Transverse colon (tissue), 4 donors: ENCODE results near the gene KLHL1. TPM values are rescaled to one million over a fixed set of nuclear protein-coding genes. Genes with fewer than 3 reads are reported as not detected.

Source experiments
- DNase-seq: peaks from one replicate; pipeline ENCODE4 v3.0.0-alpha.2; 2019
- H3K27ac ChIP-seq, 4 donors: fragments of 200-600 bp; sonication (generic); 2 replicates each; pipeline ENCODE4 v1.5.1; 2016 to 2018; ENCODE audit warnings: inconsistent platforms in 4 of 4
- H3K27me3 ChIP-seq: fragments of 200-600 bp; sonication (generic); 2 replicates; pipeline ENCODE4 v1.5.1; 2017; ENCODE audit warnings: inconsistent platforms
- H3K36me3 ChIP-seq, 4 donors: fragments of 200-600 bp; sonication (generic); 2 replicates each; pipeline ENCODE4 v1.5.1; 2017 to 2019; ENCODE audit warnings: inconsistent platforms in 4 of 4
- H3K4me1 ChIP-seq, 4 donors: fragments of 200-600 bp; sonication (generic); 2 replicates each; pipeline ENCODE4 v1.5.1; 2017 to 2020; ENCODE audit warnings: inconsistent platforms in 4 of 4
- H3K4me3 ChIP-seq, 4 donors: fragments of 200-600 bp; sonication (generic); 1 replicate in 1 of 4; 2 replicates in 3 of 4; pipeline versions ENCODE4 v1.5.1 to v1.6.1; 2017 to 2019; ENCODE audit warnings: inconsistent platforms in 4 of 4
- H3K9me3 ChIP-seq, 2 donors: fragments of 200-600 bp; sonication (generic); 2 replicates each; pipeline ENCODE4 v1.5.1; 2017 to 2019; ENCODE audit warnings: inconsistent platforms in 2 of 2
- CTCF ChIP-seq, 5 experiments: fragments of 200-600 bp in 3 of 5; fragments of 450-650 bp in 2 of 5; sonication (generic) in 3 of 5; IDR thresholded peaks; 1 replicate in 2 of 5; 2 replicates in 3 of 5; pipeline ENCODE4 v1.5.1; 2016 to 2017; ENCODE audit warnings: antibody characterized with exemption in 5 of 5, inconsistent platforms in 3 of 5, mild to moderate bottlenecking in 2 of 5, moderate library complexity in 1 of 5
- EP300 ChIP-seq: sonication (generic); formaldehyde crosslinking; IDR thresholded peaks from one replicate; pipeline ENCODE4 v1.6.1; 2017; ENCODE audit warnings: antibody characterized with exemption, low read depth
- POLR2A ChIP-seq: fragments of 450-650 bp; IDR thresholded peaks from one replicate; pipeline ENCODE4 v1.6.1; 2016; ENCODE audit warnings: antibody characterized with exemption, mild to moderate bottlenecking, moderate library complexity
- POLR2AphosphoS5 ChIP-seq, 3 donors: sonication (generic); formaldehyde crosslinking; IDR thresholded peaks; one replicate each; pipeline ENCODE4 v1.6.1; 2016; ENCODE audit warnings: antibody characterized with exemption in 3 of 3
- WGBS, 2 donors: methylation state at CpG; one replicate each; pipeline ENCODE4 v1.1.5; 2018; ENCODE audit warnings: low coverage in 1 of 2; 5-methylcytosine and 5-hydroxymethylcytosine counted together
- in situ Hi-C, 4 donors: fragments of 200-750 bp; cut with MboI; loops; one replicate each; pipeline versions ENCODE4 v1.15.0 to v1.15.1; 2017; ENCODE audit warnings: low sequenced_read_pairs in 3 of 4, low pct_ligation_motif_present in 1 of 4, low pct_unique_long_range_greater_than_20kb in 1 of 4
- intact Hi-C: fragments of 100-400 bp; cut with DNase I; formaldehyde crosslinking; loops from one replicate; pipeline ENCODE4 v1.15.1; 2023; ENCODE audit warnings: low total_unique reads
- total RNA-seq, 4 donors: library from RNA; depleted of rRNA; stranded (reverse); fragments of >200 nt; gene quantifications; one replicate each; pipeline ENCODE4 v1.1.0, GENCODE V29; 2016

Gene KLHL1
- total RNA-seq, 4 donors from 2014 or later: 0.14 TPM; not detected in 3

- intact Hi-C loops (no loop called here), in situ Hi-C loops (no loop called here)
- no peak for TF ChIP-seq EP300
- TF ChIP-seq CTCF (IDR thresholded peaks at IDR 0.05): no peak
- TF ChIP-seq POLR2A: no peak
- no peak for TF ChIP-seq POLR2AphosphoS5 (IDR thresholded peaks at IDR 0.05)
- DNase-seq: no peak
- no peaks in the 10 kb centered on the region for H3K9me3 ChIP-seq
- no peaks in the 10 kb centered on the region for H3K27me3 ChIP-seq
- H3K4me1 ChIP-seq: no peaks in the 10 kb centered on the region
- no peak overlapping the region for H3K4me3 ChIP-seq
- H3K27ac ChIP-seq: no peak overlapping the region
- no peaks in the 10 kb centered on the region for H3K36me3 ChIP-seq
- 42 to 58% methylated on average over 2 of the region's 2 CpGs for WGBS, 2 donors
Observed at GRCh38 chr13:69912630-69913029, 195.6 kb downstream of the KLHL1 start.

GRCh38 chr13:69910800-69911199, 197.5 kb downstream of the KLHL1 start:
- Histone ChIP-seq H3K36me3 (no peaks in the 10 kb centered on the region), H3K9me3 (no peaks in the 10 kb centered on the region), H3K4me1 (no peaks in the 10 kb centered on the region), H3K27ac (no peak overlapping the region), H3K27me3 (no peaks in the 10 kb centered on the region), H3K4me3 (no peak overlapping the region)
- no peak for TF ChIP-seq POLR2AphosphoS5 (IDR thresholded peaks at IDR 0.05)
- no peak for DNase-seq
- intact Hi-C loops: no loop called here
- in situ Hi-C loops: no loop called here

- no peaks in the 10 kb centered on the region for H3K4me1 ChIP-seq
- no peak overlapping the region for H3K4me3 ChIP-seq
- no peaks in the 10 kb centered on the region for H3K36me3 ChIP-seq
- no peak for DNase-seq
- intact Hi-C loops: loop anchor here (5.0 kb wide), 1 partner anchor 153 kb away; no protein-coding TSS in a partner anchor
- in situ Hi-C loops: no loop called here
- no peak for TF ChIP-seq POLR2A
- no peaks in the 10 kb centered on the region for H3K9me3 ChIP-seq
- no peak overlapping the region for H3K27ac ChIP-seq
- H3K27me3 ChIP-seq: no peaks in the 10 kb centered on the region
Observed at GRCh38 chr13:69904784-69905183, 203.5 kb downstream of the KLHL1 start.

GRCh38 chr13:69903081-69903480, 205.2 kb downstream of the KLHL1 start:
- intact Hi-C loops: no loop called here
- TF ChIP-seq POLR2A (no peak), CTCF (IDR thresholded peaks at IDR 0.05) (no peak), POLR2AphosphoS5 (IDR thresholded peaks at IDR 0.05) (no peak), EP300 (no peak)
- Histone ChIP-seq H3K4me3 (no peak overlapping the region), H3K36me3 (no peaks in the 10 kb centered on the region), H3K4me1 (no peaks in the 10 kb centered on the region), H3K27ac (no peak overlapping the region), H3K27me3 (no peaks in the 10 kb centered on the region), H3K9me3 (no peaks in the 10 kb centered on the region)
- in situ Hi-C loops: no loop called here
- DNase-seq: no peak
- 59% methylated on average over 2 of the region's 2 CpGs; no CpG with 5 or more reads in 1 of the 2 donors for WGBS, 2 donors

- in situ Hi-C loops (no loop called here), intact Hi-C loops (no loop called here)
- H3K27ac ChIP-seq: no peak overlapping the region
- 20 to 58% methylated on average over 1 of the region's 1 CpG for WGBS, 2 donors
- no peak for TF ChIP-seq POLR2A
- TF ChIP-seq EP300: no peak
- TF ChIP-seq POLR2AphosphoS5 (IDR thresholded peaks at IDR 0.05): no peak
- no peak for TF ChIP-seq CTCF (IDR thresholded peaks at IDR 0.05)
- DNase-seq: no peak
- H3K4me3 ChIP-seq: no peak overlapping the region
- H3K27me3 ChIP-seq: no peaks in the 10 kb centered on the region
- no peaks in the 10 kb centered on the region for H3K9me3 ChIP-seq
- H3K4me1 ChIP-seq: no peaks in the 10 kb centered on the region
- no peaks in the 10 kb centered on the region for H3K36me3 ChIP-seq
Observed at GRCh38 chr13:69882451-69882850, 225.8 kb downstream of the KLHL1 start.
